ENCODE results near the gene HDAC4. TPM values are rescaled to one million over a fixed set of nuclear protein-coding genes. Genes with fewer than 3 reads are reported as not detected.

HDAC4 gene
- total and polyA plus RNA-seq, 2 of the 4 experiments (the other 2 are of a cell fraction) = 4.1 to 7.2 TPM

- Histone ChIP-seq H3K4ac (ENCODE audit: low read depth, low read length) (no peak overlapping the region), H2BK5ac (ENCODE audit: low read depth, low read length, poor library complexity, severe bottlenecking) (no peak overlapping the region), H3K79me1 (ENCODE audit: low read depth in 1 of 2, low read length in 2 of 2) (0 out of 4 replicates have a peak, but pooled peaks cover 0 to 3% of the 10 kb centered on the region in 2 experiments), H3K9ac (ENCODE audit: low read depth, low read length) (no peak overlapping the region), H3K4me1 (ENCODE audit: control insufficient read depth, insufficient read depth, low read length) (no peaks in the 10 kb centered on the region), H3K27me3 (ENCODE audit: control insufficient read depth, insufficient read depth, low read length) (no peaks in the 10 kb centered on the region), H2AK5ac (ENCODE audit: low read depth, low read length) (no peak overlapping the region), H3K4me3 (ENCODE audit: insufficient read depth, low read depth, low read length) (no peak overlapping the region), H3K56ac (ENCODE audit: extremely low read depth, insufficient read depth, low read length) (no peak overlapping the region), H3K27ac (ENCODE audit: insufficient read depth, low read length) (no peak overlapping the region), H2BK20ac (ENCODE audit: low read depth, low read length) (no peak overlapping the region), H4K91ac (ENCODE audit: insufficient read depth, low read depth, low read length) (no peak overlapping the region), H4K20me1 (ENCODE audit: insufficient read depth, low read length) (no peaks in the 10 kb centered on the region), H4K5ac (ENCODE audit: low read depth, low read length) (no peak overlapping the region), H2BK120ac (ENCODE audit: low read depth, low read length) (no peak overlapping the region), H2AFZ (replicated peaks; ENCODE audit: low read length, poor library complexity) (no peak overlapping the region), H3K18ac (ENCODE audit: low read depth, low read length) (no peak overlapping the region), H3K14ac (replicated peaks; ENCODE audit: low read depth, low read length) (no peak overlapping the region), H3K9me1 (ENCODE audit: insufficient read depth, low read length) (peaks cover 5% of the 10 kb centered on the region; the same call in 1 of the 2 replicates), H3K36me3 (ENCODE audit: control insufficient read depth, insufficient read depth, low read length) (peaks cover 39% of the 10 kb centered on the region), H4K8ac (ENCODE audit: low read depth in 2 of 2, low read length in 2 of 2) (no peak overlapping the region), H3K4me2 (ENCODE audit: low read depth, low read length) (no peak overlapping the region), H3K9me3 (ENCODE audit: control insufficient read depth, insufficient read depth, low read length) (no peaks in the 10 kb centered on the region), H2BK15ac (ENCODE audit: low read depth, low read length) (no peak overlapping the region), H2AK9ac (replicated peaks; ENCODE audit: low read depth, low read length, poor library complexity) (peak overlapping the region; percentile 26), H3K23ac (ENCODE audit: low read depth, low read length) (no peak overlapping the region)
- in situ Hi-C loops (cut with MboI; ENCODE audit: low sequenced_read_pairs) = no loop called here
- ChIA-PET CTCF (interaction anchor here (0.6 kb wide), 1 partner anchor 118 kb away, joined by 4 read pairs; no protein-coding TSS in a partner anchor), POLR2A (ENCODE audit: unreplicated experiment) (interaction anchor here (0.6 kb wide), 1 partner anchor 489 kb away, joined by 3 read pairs; no protein-coding TSS in a partner anchor)
- no TSS peak for BruUV-seq (replicated peaks)
- dilution Hi-C loops (cut with HindIII; ENCODE audit: low sequenced_read_pairs, unreplicated experiment) = no loop called here
- DNase-seq (no peak), ATAC-seq (ENCODE audit: low read depth) (no peak)
- no peak for TF ChIP-seq MAZ (IDR thresholded peaks at IDR 0.05; ENCODE audit: borderline replicate concordance, low read depth, low read length)
- no peak for TF ChIP-seq POLR2A (IDR thresholded peaks at IDR 0.05; ENCODE audit: low read depth, low read length)
- TF ChIP-seq FOS (IDR thresholded peaks at IDR 0.05; ENCODE audit: low read depth, low read length) = no peak
- no peak for TF ChIP-seq CEBPB (IDR thresholded peaks at IDR 0.05; ENCODE audit: low read depth, low read length)
- no peak for TF ChIP-seq ELK1 (IDR thresholded peaks at IDR 0.05; ENCODE audit: borderline replicate concordance, low read depth, low read length)
- no peak for TF ChIP-seq BHLHE40 (IDR thresholded peaks at IDR 0.05; ENCODE audit: low read depth, low read length)
- TF ChIP-seq CTCF (conservative IDR thresholded peaks at IDR 0.05; ENCODE audit: low read depth, low read length) = no peak
- TF ChIP-seq MXI1 (IDR thresholded peaks at IDR 0.05; ENCODE audit: borderline replicate concordance, low read depth, low read length) = no peak
- no peak for TF ChIP-seq MAFK (IDR thresholded peaks at IDR 0.05; ENCODE audit: low read depth, low read length)
- no peak for TF ChIP-seq RFX5 (IDR thresholded peaks at IDR 0.05; ENCODE audit: low read depth, low read length)
- TF ChIP-seq NFE2L2 (IDR thresholded peaks at IDR 0.05; ENCODE audit: low read depth, low read length) = no peak
- TF ChIP-seq RCOR1 (IDR thresholded peaks at IDR 0.05; ENCODE audit: insufficient replicate concordance, low read length) = no peak
- no peak for TF ChIP-seq CHD1 (IDR thresholded peaks at IDR 0.05; ENCODE audit: low read depth, low read length)
- no peak for TF ChIP-seq SMC3 (IDR thresholded peaks at IDR 0.05; ENCODE audit: low read depth, low read length)
- no peak for TF ChIP-seq RAD21 (IDR thresholded peaks at IDR 0.05; ENCODE audit: low read length)
- no peak for TF ChIP-seq USF2 (IDR thresholded peaks at IDR 0.05; ENCODE audit: low read depth, low read length)
- WGBS, 2 experiments (ENCODE audit: extremely low coverage in 2 of 2, insufficient read length in 1 of 2) = 85% methylated on average over 14 of the region's 23 CpGs; no CpG with 5 or more reads in 1 of the 2 experiments
- intact Hi-C loops (cut with micrococcal nuclease) = no loop called here
Observed at GRCh38 chr2:239162141-239162821, 238.5 kb downstream of the HDAC4 start.

All from IMR-90 (cell line).